Forelimb muscle (tissue), 1 donor: Measurements from ENCODE around the gene SP7. TPM values are rescaled to one million over a fixed set of nuclear protein-coding genes. Genes with fewer than 3 reads are reported as not detected.
"Not testable (repeated sequence)": the region's sequence is repeated elsewhere in the genome, so short reads cannot be mapped to it uniquely, and the experiment has no call there.

ENCODE experiments used
- DNase-seq: peaks from one replicate; pipeline ENCODE4 v3.0.0-alpha.2; 2013; ENCODE audit warnings: low read depth
- polyA plus RNA-seq: library from polyadenylated mRNA; unstranded; fragments of 120-200 nt; gene quantifications from one replicate; pipeline ENCODE4 v1.2.1, GENCODE V29; 2013; ENCODE audit not compliant: insufficient read length

SP7 gene
- polyA plus RNA-seq, 1 donor, result 0.15 TPM

DNA sequence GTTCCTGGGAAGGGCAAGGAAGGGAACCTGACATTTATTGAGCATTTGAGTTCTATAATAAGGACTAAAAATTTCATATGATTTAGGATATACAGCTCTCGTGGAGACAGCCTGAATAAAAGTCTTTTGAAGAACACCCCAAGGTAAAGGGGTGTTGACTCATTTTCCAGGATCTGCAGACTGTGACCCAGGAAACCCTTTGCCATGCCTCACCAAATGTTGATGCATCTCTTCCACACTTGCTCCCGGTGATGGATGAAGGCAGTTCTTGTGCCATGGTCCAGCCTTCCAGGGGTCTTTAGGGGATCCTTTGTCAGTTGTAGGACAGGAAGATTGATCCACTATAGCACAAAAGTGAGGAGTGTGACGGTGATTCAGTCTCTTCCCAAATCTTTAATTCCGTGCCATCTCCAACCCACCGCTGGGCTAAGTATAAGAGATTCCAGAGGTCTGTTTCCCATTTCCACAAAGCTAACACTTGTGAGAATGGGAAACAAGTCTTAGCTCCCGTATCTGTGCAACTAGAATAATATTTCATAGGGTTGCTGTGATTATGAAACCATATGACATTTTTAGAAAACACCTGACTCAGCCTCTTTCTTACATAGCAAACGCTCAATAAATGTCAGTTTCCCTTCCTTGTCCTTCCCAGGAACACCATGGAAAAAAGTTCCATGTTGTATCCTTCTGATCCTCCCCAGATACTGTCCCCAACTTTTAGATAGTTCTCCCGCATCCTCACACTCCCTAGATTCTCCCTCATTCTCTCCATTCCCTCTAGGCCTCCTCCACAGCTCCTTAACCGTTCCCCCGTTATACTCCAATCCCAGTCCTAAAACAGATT, 15.6 kb downstream of the SP7 start:
- DNase-seq, result no peak

- no peak for DNase-seq
Measured at GRCh38 chr12:53313996-53314395, 22.2 kb downstream of the SP7 start.

- DNase-seq, result no peak
Measured at GRCh38 chr12:53308276-53308675, 27.9 kb downstream of the SP7 start.

- DNase-seq, result no peak
Measured at GRCh38 chr12:53306826-53307225, 29.3 kb downstream of the SP7 start.

- no peak for DNase-seq
Measured at GRCh38 chr12:53302903-53303302, 33.3 kb downstream of the SP7 start.

GRCh38 chr12:53300187-53300586, 36.0 kb downstream of the SP7 start:
- DNase-seq, result no peak

DNA sequence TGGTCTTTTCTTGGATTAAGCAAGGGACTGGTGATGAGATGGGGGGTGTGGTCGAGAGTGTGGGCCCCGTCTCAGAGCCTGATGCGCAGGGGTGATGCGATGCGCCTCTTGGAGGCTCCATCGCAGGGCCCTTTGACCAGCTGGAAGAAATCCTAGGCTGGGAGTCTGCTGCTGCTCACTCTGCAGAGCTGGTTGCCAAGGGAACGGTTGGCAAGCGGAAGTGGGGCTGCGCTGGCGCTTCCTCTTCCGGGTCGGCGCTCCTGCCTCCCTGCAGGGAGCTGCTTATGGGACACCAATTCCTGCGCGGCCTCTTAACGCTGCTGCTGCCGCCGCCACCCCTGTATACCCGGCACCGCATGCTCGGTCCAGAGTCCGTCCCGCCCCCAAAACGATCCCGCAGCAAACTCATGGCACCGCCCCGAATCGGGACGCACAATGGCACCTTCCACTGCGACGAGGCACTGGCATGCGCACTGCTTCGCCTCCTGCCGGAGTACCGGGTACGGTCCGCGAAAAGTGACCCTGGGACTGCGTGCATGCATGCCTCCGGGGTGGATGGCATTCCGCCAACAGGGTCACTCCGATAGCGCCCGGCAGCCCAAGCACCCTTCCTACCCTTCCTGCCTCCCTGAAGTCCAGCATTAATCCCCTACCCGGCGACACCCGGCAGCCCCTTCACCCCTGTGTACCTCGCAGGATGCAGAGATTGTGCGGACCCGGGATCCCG, 36.5 kb downstream of the SP7 start, which contains the start of gene MYG1:
Gene MYG1, plus strand, starts transcription at position 242 of the 727 bp plus-strand sequence. Its CDS starts 43 bp downstream, at position 285.
- DNase-seq, result peak; percentile 70

DNA sequence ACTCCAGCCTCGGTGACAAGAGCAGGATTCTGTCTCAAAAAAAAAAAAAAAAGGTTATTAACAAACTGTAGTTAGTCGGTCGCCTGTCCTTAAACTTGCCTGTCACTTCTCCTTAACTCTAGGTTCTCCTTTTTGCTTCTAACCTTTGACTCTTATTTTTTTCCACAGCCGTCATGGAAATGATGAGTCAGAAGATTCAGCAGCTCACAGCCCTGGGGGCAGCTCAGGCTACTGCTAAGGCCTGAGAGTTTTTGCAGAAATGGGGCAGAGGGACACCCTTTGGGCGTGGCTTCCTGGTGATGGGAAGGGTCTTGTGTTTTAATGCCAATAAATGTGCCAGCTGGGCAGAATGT, 37.1 kb downstream of the SP7 start:
- no peak for DNase-seq

- DNase-seq, result no peak
Measured at GRCh38 chr12:53298164-53298563, 38.0 kb downstream of the SP7 start.

- DNase-seq, result not testable (repeated sequence)
Measured at GRCh38 chr12:53297106-53297505, 39.0 kb downstream of the SP7 start.

- no peak for DNase-seq
Measured at GRCh38 chr12:53295891-53296219, 40.3 kb downstream of the SP7 start.

- DNase-seq, result peak; percentile 88
Measured at GRCh38 chr12:53295070-53295890, 40.9 kb downstream of the SP7 start, which contains the start of gene PFDN5. Gene PFDN5, plus strand, starts transcription at chr12:53295542. Its CDS starts 26 bp downstream, at chr12:53295568.

- no peak for DNase-seq
Measured at GRCh38 chr12:53292426-53292825, 43.7 kb downstream of the SP7 start.

- no peak for DNase-seq
Measured at GRCh38 chr12:53290661-53291060, 45.5 kb downstream of the SP7 start.

DNA sequence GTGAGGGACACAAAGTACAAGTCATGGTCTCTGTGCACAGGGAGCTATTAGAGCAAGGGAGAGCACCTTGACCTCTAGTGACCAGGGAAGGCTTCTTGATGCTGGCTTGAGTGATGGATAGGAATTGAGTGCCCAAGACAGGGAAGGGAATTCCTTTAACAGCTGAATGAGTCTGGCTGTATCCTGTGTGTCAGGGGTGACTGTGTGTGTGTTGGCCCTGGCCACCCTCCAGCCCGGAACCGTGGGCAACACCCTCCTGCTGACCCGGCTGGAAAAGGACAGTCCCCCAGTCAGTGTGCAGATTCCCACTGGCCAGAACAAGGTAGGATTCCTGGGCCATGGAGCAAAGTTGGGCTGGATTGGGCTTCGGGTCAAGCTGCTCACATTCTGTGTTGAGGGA, 46.3 kb downstream of the SP7 start:
- no peak for DNase-seq

DNA sequence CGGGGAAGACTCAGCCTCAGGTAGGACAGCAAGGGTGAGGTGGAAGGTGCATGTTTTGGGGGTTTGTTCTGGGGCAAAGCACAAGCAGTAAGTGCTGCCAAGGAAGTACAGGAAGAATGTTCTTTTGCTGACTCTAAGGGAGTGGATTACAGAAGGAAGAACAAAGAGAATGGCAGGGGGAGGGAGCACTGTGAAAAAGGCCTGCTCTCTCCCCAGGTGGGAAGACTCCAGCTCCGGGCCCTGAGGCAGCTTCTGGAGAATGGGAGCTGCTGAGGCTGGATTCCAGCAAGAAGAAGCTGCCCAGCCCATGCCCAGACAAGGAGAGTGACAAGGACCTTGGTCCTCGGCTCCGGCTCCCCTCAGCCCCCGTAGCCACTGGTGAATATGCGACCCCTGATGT, 47.8 kb downstream of the SP7 start:
- DNase-seq, result no peak

GRCh38 chr12:53287741-53288216, 48.4 kb downstream of the SP7 start:
- DNase-seq, result no peak

GRCh38 chr12:53286448-53286847, 49.7 kb downstream of the SP7 start:
- no peak for DNase-seq

GRCh38 chr12:53279888-53280498, 56.2 kb downstream of the SP7 start:
- DNase-seq, result no peak

- no peak for DNase-seq
Measured at GRCh38 chr12:53279283-53279869, 56.8 kb downstream of the SP7 start.

DNA sequence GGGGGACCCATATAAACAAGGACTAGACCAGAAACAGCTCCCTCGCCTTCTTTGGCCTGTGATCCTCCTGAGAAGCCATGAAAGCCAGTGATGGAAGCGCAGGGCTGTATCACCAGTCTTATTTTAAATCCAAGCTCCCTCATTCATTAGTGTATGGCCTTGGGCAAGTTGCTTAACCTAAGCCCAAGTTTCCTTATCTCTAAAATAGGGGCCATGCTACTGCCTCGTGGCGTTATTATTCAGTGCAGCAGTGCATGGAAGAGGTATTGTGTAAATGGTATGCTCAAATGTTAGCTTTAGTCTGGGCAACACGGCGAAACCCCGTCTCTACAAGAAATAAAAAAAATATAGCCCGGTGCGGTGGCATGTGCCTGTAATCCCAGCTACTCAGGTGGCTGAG, 58.2 kb downstream of the SP7 start:
- DNase-seq, result no peak
